Trophoblast cell (in vitro differentiated cells and primary cell): Measurements from ENCODE around the gene MEIS3.

Experiments used
- DNase-seq, 2 donors: peaks; one replicate each; pipeline ENCODE4 v3.0.0-alpha.2; 2016
- H2AFZ ChIP-seq: 2 replicates; pipeline ENCODE4 v1.6.1; 2013; ENCODE audit warnings: low read length, moderate library complexity, mild to moderate bottlenecking; ENCODE audit not compliant: insufficient read depth, poor library complexity
- H2AK5ac ChIP-seq: 2 replicates; pipeline ENCODE4 v1.6.1; 2013; ENCODE audit warnings: mild to moderate bottlenecking, low read length
- H2BK120ac ChIP-seq: 2 replicates; pipeline ENCODE4 v1.6.1; 2013; ENCODE audit warnings: low read length, mild to moderate bottlenecking, moderate library complexity; ENCODE audit not compliant: insufficient read depth, poor library complexity
- H2BK12ac ChIP-seq: 2 replicates; pipeline ENCODE4 v1.6.1; 2013; ENCODE audit warnings: mild to moderate bottlenecking, low read length, moderate library complexity
- H2BK5ac ChIP-seq: 2 replicates; pipeline ENCODE4 v1.6.1; 2013; ENCODE audit warnings: low read length, low read depth, moderate library complexity, mild to moderate bottlenecking; ENCODE audit not compliant: poor library complexity
- H3K14ac ChIP-seq: 2 replicates; pipeline ENCODE4 v1.6.1; 2013; ENCODE audit warnings: mild to moderate bottlenecking, low read length
- H3K18ac ChIP-seq: 2 replicates; pipeline ENCODE4 v1.6.1; 2013; ENCODE audit warnings: mild to moderate bottlenecking, low read length
- H3K23ac ChIP-seq: 2 replicates; pipeline ENCODE4 v1.6.1; 2013; ENCODE audit warnings: low read length
- H3K27ac ChIP-seq: 2 replicates; pipeline ENCODE4 v1.5.1; 2013; ENCODE audit warnings: low read depth, mild to moderate bottlenecking, inconsistent platforms, low read length, moderate library complexity
- H3K27me3 ChIP-seq: 2 replicates; pipeline ENCODE4 v1.6.1; 2013; ENCODE audit warnings: inconsistent platforms, mild to moderate bottlenecking, low read length, moderate library complexity; ENCODE audit not compliant: insufficient read depth
- H3K36me3 ChIP-seq, 2 experiments: 1 replicate in 1 of 2; 2 replicates in 1 of 2; pipeline ENCODE4 v1.6.1; 2013; ENCODE audit warnings: low read length in 2 of 2, mild to moderate bottlenecking in 2 of 2, moderate library complexity in 1 of 2; ENCODE audit not compliant: insufficient read depth in 2 of 2, control insufficient read depth in 1 of 2
- H3K4ac ChIP-seq: 2 replicates; pipeline ENCODE4 v1.6.1; 2013; ENCODE audit warnings: low read depth, mild to moderate bottlenecking, low read length, moderate library complexity
- H3K4me1 ChIP-seq, 2 experiments: 1 replicate in 1 of 2; 2 replicates in 1 of 2; pipeline ENCODE4 v1.6.1; 2013; ENCODE audit warnings: low read length in 2 of 2, mild to moderate bottlenecking in 2 of 2, moderate library complexity in 1 of 2; ENCODE audit not compliant: insufficient read depth in 2 of 2, control insufficient read depth in 1 of 2
- H3K4me2 ChIP-seq: 2 replicates; pipeline ENCODE4 v1.6.1; 2013; ENCODE audit warnings: inconsistent platforms, mild to moderate bottlenecking, low read length, moderate library complexity
- H3K4me3 ChIP-seq: 2 replicates; pipeline ENCODE4 v1.5.1; 2013; ENCODE audit warnings: mild to moderate bottlenecking, low read depth, low read length, inconsistent platforms
- H3K79me1 ChIP-seq: one replicate; pipeline ENCODE4 v1.6.1; 2013; ENCODE audit warnings: low read length
- H3K79me2 ChIP-seq: 2 replicates; pipeline ENCODE4 v1.6.1; 2013; ENCODE audit warnings: low read length, mild to moderate bottlenecking; ENCODE audit not compliant: control insufficient read depth, insufficient read depth, poor library complexity
- H3K9ac ChIP-seq: 2 replicates; pipeline ENCODE4 v1.6.1; 2013; ENCODE audit warnings: mild to moderate bottlenecking, low read length
- H3K9me3 ChIP-seq: 2 replicates; pipeline ENCODE4 v1.6.1; 2013; ENCODE audit warnings: low read depth, mild to moderate bottlenecking, control low read depth, inconsistent platforms, low read length; ENCODE audit not compliant: insufficient read depth
- H4K12ac ChIP-seq: 2 replicates; pipeline ENCODE4 v1.6.1; 2013; ENCODE audit warnings: low read depth, mild to moderate bottlenecking, low read length, moderate library complexity
- H4K8ac ChIP-seq: 2 replicates; pipeline ENCODE4 v1.6.1; 2013; ENCODE audit warnings: low read depth, mild to moderate bottlenecking, low read length, moderate library complexity
- H4K91ac ChIP-seq: one replicate; pipeline ENCODE4 v1.6.1; 2013; ENCODE audit warnings: low read depth, mild to moderate bottlenecking, low read length, moderate library complexity
- WGBS: extraction: QIAGEN DNeasy Blood & Tissue Kit; methylation state at CpG from one replicate; pipeline ENCODE4 v1.1.7; 2013; ENCODE audit warnings: missing lambda C conversion rate; ENCODE audit not compliant: insufficient read length, insufficient coverage; ENCODE audit errors: extremely low coverage; 5-methylcytosine and 5-hydroxymethylcytosine counted together

The MEIS3 gene

DNA sequence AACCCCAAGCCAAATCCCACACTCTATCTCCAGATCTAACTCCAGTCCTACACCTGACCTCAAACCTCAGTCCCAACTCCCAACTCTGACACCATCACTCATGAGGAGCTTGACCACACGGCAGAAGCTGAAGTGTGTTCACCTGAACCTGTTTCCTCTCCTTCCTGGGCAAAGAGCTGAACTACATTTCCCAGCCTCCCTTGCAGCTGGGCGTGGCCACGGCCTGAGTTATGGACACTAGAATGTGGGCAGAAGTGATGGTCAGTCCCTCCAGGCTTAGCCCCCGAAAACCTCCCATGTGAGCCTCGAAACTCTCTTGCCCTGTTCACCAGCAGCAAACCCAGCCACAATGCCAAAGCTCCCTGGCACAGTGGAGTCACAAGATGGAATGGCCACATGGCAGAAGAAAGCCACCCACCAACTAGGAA is 19.5 kb upstream of the MEIS3 start:
- H4K12ac ChIP-seq = no peak overlapping the region
- H3K36me3 ChIP-seq = no peaks in the 10 kb centered on the region
- H3K79me1 ChIP-seq = no peaks in the 10 kb centered on the region
- H3K27ac ChIP-seq = no peak overlapping the region
- no peaks in the 10 kb centered on the region for H3K4me1 ChIP-seq
- no peak overlapping the region for H2BK12ac ChIP-seq
- no peak overlapping the region for H3K4ac ChIP-seq
- H3K23ac ChIP-seq = no peak overlapping the region
- H3K9ac ChIP-seq = no peak overlapping the region
- no peak overlapping the region for H2AFZ ChIP-seq
- no peak overlapping the region for H4K91ac ChIP-seq
- no peak overlapping the region for H2BK120ac ChIP-seq
- H3K27me3 ChIP-seq = peaks cover 2% of the 10 kb centered on the region
- no peak overlapping the region for H3K4me3 ChIP-seq
- no peak overlapping the region for H3K4me2 ChIP-seq
- no peak overlapping the region for H4K8ac ChIP-seq
- H2BK5ac ChIP-seq = no peak overlapping the region
- no peak overlapping the region for H3K14ac ChIP-seq
- WGBS = no CpG with 5 or more reads among the region's 5 CpGs
- H3K79me2 ChIP-seq = no peaks in the 10 kb centered on the region
- H3K9me3 ChIP-seq = no peaks in the 10 kb centered on the region
- no peak overlapping the region for H2AK5ac ChIP-seq
- H3K18ac ChIP-seq = no peak overlapping the region
- DNase-seq = peak; percentile 34 to 54

DNA sequence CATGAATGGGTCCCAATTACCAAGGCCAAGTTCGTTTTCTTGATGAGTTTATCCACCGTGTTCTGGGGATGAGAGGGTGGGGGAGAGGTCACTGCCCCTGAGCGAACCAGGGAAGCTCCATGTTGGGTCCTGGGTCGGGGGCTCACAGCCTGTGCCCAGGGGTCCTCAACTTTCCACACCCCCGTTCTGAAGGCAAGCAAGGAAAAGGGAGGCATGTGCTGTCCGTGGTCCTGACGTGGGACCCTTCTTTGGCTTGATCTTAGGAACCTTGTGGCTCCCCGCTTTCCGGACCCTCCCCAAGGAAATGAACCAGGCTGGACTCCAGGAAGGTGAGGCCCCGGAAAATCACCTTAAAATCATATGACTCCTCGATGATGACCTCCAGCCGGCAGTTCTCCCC is 18.2 kb upstream of the MEIS3 start:
- Histone ChIP-seq H3K4me1 (no peaks in the 10 kb centered on the region), H3K4me2 (no peak overlapping the region), H3K27me3 (no peaks in the 10 kb centered on the region), H3K9me3 (no peaks in the 10 kb centered on the region), H3K23ac (no peak overlapping the region), H4K91ac (no peak overlapping the region), H3K79me1 (no peaks in the 10 kb centered on the region), H4K12ac (no peak overlapping the region), H2BK12ac (no peak overlapping the region), H3K4me3 (no peak overlapping the region), H3K4ac (no peak overlapping the region), H3K9ac (no peak overlapping the region), H3K27ac (no peak overlapping the region), H2AFZ (no peak overlapping the region), H3K18ac (no peak overlapping the region), H3K79me2 (no peaks in the 10 kb centered on the region), H3K36me3 (no peaks in the 10 kb centered on the region), H2AK5ac (no peak overlapping the region), H4K8ac (no peak overlapping the region), H2BK5ac (no peak overlapping the region), H2BK120ac (no peak overlapping the region), H3K14ac (no peak overlapping the region)
- DNase-seq = no peak
- WGBS = no CpG with 5 or more reads among the region's 12 CpGs

- H3K14ac ChIP-seq = no peak overlapping the region
- no peak overlapping the region for H2BK12ac ChIP-seq
- H3K23ac ChIP-seq = no peak overlapping the region
- H4K12ac ChIP-seq = no peak overlapping the region
- no peaks in the 10 kb centered on the region for H3K4me1 ChIP-seq
- H3K79me2 ChIP-seq = no peaks in the 10 kb centered on the region
- no peak overlapping the region for H3K4me2 ChIP-seq
- no peak overlapping the region for H2BK120ac ChIP-seq
- H3K27ac ChIP-seq = no peak overlapping the region
- no peaks in the 10 kb centered on the region for H3K36me3 ChIP-seq
- H4K91ac ChIP-seq = no peak overlapping the region
- no peak overlapping the region for H3K4me3 ChIP-seq
- no peak overlapping the region for H3K4ac ChIP-seq
- no CpG with 5 or more reads among the region's 17 CpGs for WGBS
- H3K79me1 ChIP-seq = no peaks in the 10 kb centered on the region
- no peak overlapping the region for H3K18ac ChIP-seq
- H3K9me3 ChIP-seq = no peaks in the 10 kb centered on the region
- no peak overlapping the region for H4K8ac ChIP-seq
- H2BK5ac ChIP-seq = no peak overlapping the region
- peak; percentile 69 to 91 for DNase-seq
- H3K27me3 ChIP-seq = no peaks in the 10 kb centered on the region
- no peak overlapping the region for H2AK5ac ChIP-seq
- no peak overlapping the region for H3K9ac ChIP-seq
- H2AFZ ChIP-seq = no peak overlapping the region
Measured at GRCh38 chr19:47436712-47437401, 17.5 kb upstream of the MEIS3 start.

- no CpG with 5 or more reads among the region's 6 CpGs for WGBS
- Histone ChIP-seq H2AK5ac (no peak overlapping the region), H3K79me2 (no peaks in the 10 kb centered on the region), H4K12ac (no peak overlapping the region), H4K91ac (no peak overlapping the region), H3K9me3 (no peaks in the 10 kb centered on the region), H3K23ac (no peak overlapping the region), H3K4me1 (no peaks in the 10 kb centered on the region), H2BK120ac (no peak overlapping the region), H3K27ac (no peak overlapping the region), H3K4me3 (no peak overlapping the region), H3K36me3 (no peaks in the 10 kb centered on the region), H2BK5ac (no peak overlapping the region), H3K14ac (no peak overlapping the region), H3K9ac (no peak overlapping the region), H2AFZ (no peak overlapping the region), H3K79me1 (no peaks in the 10 kb centered on the region), H3K4me2 (no peak overlapping the region), H3K18ac (no peak overlapping the region), H3K4ac (no peak overlapping the region), H3K27me3 (no peaks in the 10 kb centered on the region), H4K8ac (no peak overlapping the region), H2BK12ac (no peak overlapping the region)
- no peak for DNase-seq
Measured at GRCh38 chr19:47435883-47436417, 16.6 kb upstream of the MEIS3 start.
